HG03095 (cell line): ENCODE data around the gene FRMD4A.
"Not testable (repeated sequence)": the region's sequence is repeated elsewhere in the genome, so short reads cannot be mapped to it uniquely, and the experiment has no call there.

Experiments
- ATAC-seq: cut with Tn5 transposase; IDR thresholded peaks from one replicate; pipeline ENCODE4 v1.9.1; 2021; ENCODE audit warnings: moderate library complexity; ENCODE audit not compliant: unreplicated experiment

FRMD4A gene

GRCh38 chr10:13773043-13773442 lies 557.7 kb downstream of the FRMD4A start:
- ATAC-seq: no peak

- no peak for ATAC-seq
Measured at GRCh38 chr10:13771992-13772391, 558.7 kb downstream of the FRMD4A start.

GRCh38 chr10:13770760-13771493 lies 559.8 kb downstream of the FRMD4A start:
- no peak for ATAC-seq

- ATAC-seq: no peak
Measured at GRCh38 chr10:13769946-13770345, 560.8 kb downstream of the FRMD4A start.

GRCh38 chr10:13767676-13768178 lies 563.0 kb downstream of the FRMD4A start:
- no peak for ATAC-seq

- not testable (repeated sequence) for ATAC-seq
Measured at GRCh38 chr10:13767148-13767547, 563.6 kb downstream of the FRMD4A start.

- peak; percentile 57 for ATAC-seq
Measured at GRCh38 chr10:13765641-13766341, 564.9 kb downstream of the FRMD4A start.

GRCh38 chr10:13761490-13762091 lies 569.1 kb downstream of the FRMD4A start:
- no peak for ATAC-seq

- no peak for ATAC-seq
Measured at GRCh38 chr10:13759168-13759567, 571.6 kb downstream of the FRMD4A start.

GRCh38 chr10:13758756-13759155 lies 572.0 kb downstream of the FRMD4A start:
- no peak for ATAC-seq

GRCh38 chr10:13758312-13758711 lies 572.4 kb downstream of the FRMD4A start:
- no peak for ATAC-seq

GRCh38 chr10:13754277-13754676 lies 576.4 kb downstream of the FRMD4A start:
- ATAC-seq: no peak

- no peak for ATAC-seq
Measured at GRCh38 chr10:13751191-13751764, 579.4 kb downstream of the FRMD4A start.

- no peak for ATAC-seq
Measured at GRCh38 chr10:13750299-13751190, 580.2 kb downstream of the FRMD4A start.

GRCh38 chr10:13745271-13745670 lies 585.5 kb downstream of the FRMD4A start:
- no peak for ATAC-seq

GRCh38 chr10:13743963-13744362 lies 586.8 kb downstream of the FRMD4A start:
- no peak for ATAC-seq

GRCh38 chr10:13743101-13743693 lies 587.5 kb downstream of the FRMD4A start:
- ATAC-seq: no peak

GRCh38 chr10:13741438-13741837 lies 589.3 kb downstream of the FRMD4A start:
- ATAC-seq: no peak

- no peak for ATAC-seq
Measured at GRCh38 chr10:13740461-13740860, 590.3 kb downstream of the FRMD4A start.

GRCh38 chr10:13739183-13739582 lies 591.5 kb downstream of the FRMD4A start:
- ATAC-seq: no peak
